Chondrocyte (in vitro differentiated cells): ENCODE measurements around the gene TMTC2. TPM values are rescaled to one million over a fixed set of nuclear protein-coding genes. Genes with fewer than 3 reads are reported as not detected.

Experiments
- DNase-seq: peaks from one replicate; pipeline ENCODE4 v3.0.0; 2021; ENCODE audit warnings: mixed read lengths, low spot score
- H3K27ac Mint-ChIP-seq: one replicate; pipeline ENCODE4 v1.8.0; 2021; ENCODE audit warnings: mild to moderate bottlenecking, moderate library complexity, mixed read lengths; ENCODE audit not compliant: unreplicated experiment
- H3K27me3 Mint-ChIP-seq: 2 replicates; pipeline ENCODE4 v1.8.0; 2021; ENCODE audit warnings: low read depth, mixed read lengths
- H3K36me3 Mint-ChIP-seq: 2 replicates; pipeline ENCODE4 v1.8.0; 2021; ENCODE audit warnings: low read depth, mixed read lengths
- H3K4me1 Mint-ChIP-seq: 2 replicates; pipeline ENCODE4 v1.8.0; 2021; ENCODE audit warnings: low read depth, mild to moderate bottlenecking, mixed read lengths
- H3K4me3 Mint-ChIP-seq: one replicate; pipeline ENCODE4 v1.8.0; 2021; ENCODE audit warnings: mild to moderate bottlenecking, moderate library complexity, mixed read lengths; ENCODE audit not compliant: unreplicated experiment
- H3K9me3 Mint-ChIP-seq: 2 replicates; pipeline ENCODE4 v1.8.0; 2021; ENCODE audit warnings: low read depth, mixed read lengths
- CTCF ChIP-seq: fragments of 200-600 bp; sonication (generic); IDR thresholded peaks from 2 replicates; pipeline ENCODE4 v1.5.0; 2021; ENCODE audit warnings: antibody characterized with exemption, mild to moderate bottlenecking, moderate library complexity
- total RNA-seq: library from RNA; stranded (reverse); gene quantifications from 3 replicates; pipeline ENCODE4 v1.2.1, GENCODE V29; 2021

The TMTC2 gene
- total RNA-seq, 1 donor from 2014 or later: 1.4 TPM

- DNase-seq: no peak
- H3K27ac Mint-ChIP-seq: no peak overlapping the region
- H3K36me3 Mint-ChIP-seq: no peaks in the 10 kb centered on the region
- no peaks in the 10 kb centered on the region for H3K27me3 Mint-ChIP-seq
- no peaks in the 10 kb centered on the region for H3K4me1 Mint-ChIP-seq
- H3K9me3 Mint-ChIP-seq: peaks cover 10% of the 10 kb centered on the region
- no peak overlapping the region for H3K4me3 Mint-ChIP-seq
- TF ChIP-seq CTCF: no peak
Measured at GRCh38 chr12:83084516-83085234, 398.0 kb downstream of the TMTC2 start.

GRCh38 chr12:83086023-83086422, 399.3 kb downstream of the TMTC2 start:
- Mint-ChIP-seq H3K27me3 (no peaks in the 10 kb centered on the region), H3K4me1 (no peaks in the 10 kb centered on the region), H3K36me3 (no peaks in the 10 kb centered on the region), H3K27ac (no peak overlapping the region), H3K9me3 (peaks cover 10% of the 10 kb centered on the region), H3K4me3 (no peak overlapping the region)
- no peak for TF ChIP-seq CTCF
- DNase-seq: peak; percentile 83

- no peaks in the 10 kb centered on the region for H3K36me3 Mint-ChIP-seq
- no peak for TF ChIP-seq CTCF
- no peak overlapping the region for H3K27ac Mint-ChIP-seq
- H3K9me3 Mint-ChIP-seq: peaks cover 10% of the 10 kb centered on the region
- H3K4me1 Mint-ChIP-seq: no peaks in the 10 kb centered on the region
- H3K4me3 Mint-ChIP-seq: no peak overlapping the region
- DNase-seq: no peak
- no peaks in the 10 kb centered on the region for H3K27me3 Mint-ChIP-seq
Measured at GRCh38 chr12:83089575-83089974, 402.9 kb downstream of the TMTC2 start.

- Mint-ChIP-seq H3K27ac (no peak overlapping the region), H3K9me3 (peaks cover 10% of the 10 kb centered on the region), H3K4me3 (no peak overlapping the region), H3K36me3 (no peaks in the 10 kb centered on the region), H3K4me1 (no peaks in the 10 kb centered on the region), H3K27me3 (no peaks in the 10 kb centered on the region)
- no peak for DNase-seq
- no peak for TF ChIP-seq CTCF
Measured at GRCh38 chr12:83092129-83092528, 405.4 kb downstream of the TMTC2 start.

- TF ChIP-seq CTCF: no peak
- peaks cover 5% of the 10 kb centered on the region for H3K9me3 Mint-ChIP-seq
- H3K36me3 Mint-ChIP-seq: no peaks in the 10 kb centered on the region
- no peaks in the 10 kb centered on the region for H3K27me3 Mint-ChIP-seq
- DNase-seq: no peak
- H3K4me3 Mint-ChIP-seq: no peak overlapping the region
- no peaks in the 10 kb centered on the region for H3K4me1 Mint-ChIP-seq
- H3K27ac Mint-ChIP-seq: no peak overlapping the region
Measured at GRCh38 chr12:83092606-83093005, 405.9 kb downstream of the TMTC2 start.
